ENCODE results near the gene CD300H. TPM values are rescaled to one million over a fixed set of nuclear protein-coding genes. Genes with fewer than 3 reads are reported as not detected.

CD300H gene
- total and polyA plus RNA-seq, 11 donors, result 0.30 to 1.5 (median 0.69) TPM; not detected in 7

DNA sequence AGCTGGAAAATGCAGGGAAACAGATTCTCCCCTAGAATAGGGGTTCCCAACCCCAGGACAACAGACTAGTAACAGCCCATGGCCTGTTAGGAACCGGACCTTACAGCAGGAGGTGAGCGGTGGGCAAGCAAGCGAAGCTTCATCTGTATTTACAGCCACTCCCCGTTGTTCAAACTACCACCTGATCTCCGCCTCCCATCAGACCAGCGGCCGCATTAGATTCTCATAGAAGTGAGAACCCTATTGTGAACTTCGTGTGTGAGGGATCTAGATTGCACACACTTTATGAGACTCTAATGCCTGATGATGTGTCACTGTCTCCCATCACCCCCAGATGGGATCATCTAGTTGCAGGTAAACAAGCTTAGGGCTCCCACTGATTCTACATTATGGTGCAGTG lies 39.6 kb downstream of the CD300H start:
- DNase-seq (no peak), ATAC-seq (no peak)
- WGBS, 4 donors, result 81 to 89% (median 88%) methylated on average over 7 to 8 of the region's 8 CpGs
- Histone ChIP-seq H3K27ac (peak overlapping the region in 1 of 12 donors; percentile 71), H3K27me3 (peaks cover 0 to 7% (median 0%) of the 10 kb centered on the region in 9 donors), H3K36me3 (no peaks in the 10 kb centered on the region), H3K9me3 (peaks cover 0 to 7% (median 0%) of the 10 kb centered on the region in 12 donors), H3K4me3 (no peak overlapping the region), H3K4me1 (peaks cover 0 to 32% (median 0%) of the 10 kb centered on the region in 12 donors)
- TF ChIP-seq, protein P1, sequence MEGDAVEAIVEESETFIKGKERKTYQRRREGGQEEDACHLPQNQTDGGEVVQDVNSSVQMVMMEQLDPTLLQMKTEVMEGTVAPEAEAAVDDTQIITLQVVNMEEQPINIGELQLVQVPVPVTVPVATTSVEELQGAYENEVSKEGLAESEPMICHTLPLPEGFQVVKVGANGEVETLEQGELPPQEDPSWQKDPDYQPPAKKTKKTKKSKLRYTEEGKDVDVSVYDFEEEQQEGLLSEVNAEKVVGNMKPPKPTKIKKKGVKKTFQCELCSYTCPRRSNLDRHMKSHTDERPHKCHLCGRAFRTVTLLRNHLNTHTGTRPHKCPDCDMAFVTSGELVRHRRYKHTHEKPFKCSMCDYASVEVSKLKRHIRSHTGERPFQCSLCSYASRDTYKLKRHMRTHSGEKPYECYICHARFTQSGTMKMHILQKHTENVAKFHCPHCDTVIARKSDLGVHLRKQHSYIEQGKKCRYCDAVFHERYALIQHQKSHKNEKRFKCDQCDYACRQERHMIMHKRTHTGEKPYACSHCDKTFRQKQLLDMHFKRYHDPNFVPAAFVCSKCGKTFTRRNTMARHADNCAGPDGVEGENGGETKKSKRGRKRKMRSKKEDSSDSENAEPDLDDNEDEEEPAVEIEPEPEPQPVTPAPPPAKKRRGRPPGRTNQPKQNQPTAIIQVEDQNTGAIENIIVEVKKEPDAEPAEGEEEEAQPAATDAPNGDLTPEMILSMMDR (IDR thresholded peaks at IDR 0.05), result no peak
- TF ChIP-seq POLR2A (IDR thresholded peaks at IDR 0.05), result no peak
- intact Hi-C loops (cut with DNase I), result no loop called here

DNA sequence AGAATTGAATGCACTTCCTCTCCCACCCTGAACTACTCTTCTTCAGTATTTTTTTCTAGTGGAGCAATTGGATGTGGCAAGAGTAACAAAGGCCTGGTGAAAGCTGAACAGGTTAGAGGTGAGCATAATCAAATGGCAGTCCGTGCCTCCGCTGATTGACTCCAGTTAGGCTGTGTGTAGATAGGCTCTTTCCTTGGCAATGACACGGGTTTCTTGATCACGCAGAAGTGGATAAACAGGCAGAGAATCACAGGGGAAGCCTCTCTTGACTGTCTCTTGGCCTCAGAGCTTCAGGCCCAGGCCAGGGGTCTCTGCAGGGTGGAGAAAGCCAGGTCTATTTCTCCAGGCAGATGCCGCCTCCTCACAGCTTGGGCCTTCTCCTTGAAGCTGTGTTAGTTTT lies 40.2 kb downstream of the CD300H start:
- TF ChIP-seq, protein P1 (IDR thresholded peaks at IDR 0.05), result no peak
- no peak for TF ChIP-seq POLR2A (IDR thresholded peaks at IDR 0.05)
- 82 to 88% (median 86%) methylated on average over 5 of the region's 5 CpGs for WGBS, 4 donors
- no peaks in the 10 kb centered on the region for H3K36me3 ChIP-seq
- H3K27ac ChIP-seq, result peak overlapping the region in 1 of 12 donors; percentile 71
- H3K4me3 ChIP-seq, result no peak overlapping the region
- peaks cover 0 to 7% (median 0%) of the 10 kb centered on the region in 12 donors for H3K9me3 ChIP-seq
- DNase-seq, result peak in 1 of 5 donors; percentile 1
- peaks cover 0 to 38% (median 0%) of the 10 kb centered on the region in 12 donors for H3K4me1 ChIP-seq
- ATAC-seq, result no peak
- intact Hi-C loops (cut with DNase I), result no loop called here
- peaks cover 0 to 6% (median 0%) of the 10 kb centered on the region in 9 donors for H3K27me3 ChIP-seq

DNA sequence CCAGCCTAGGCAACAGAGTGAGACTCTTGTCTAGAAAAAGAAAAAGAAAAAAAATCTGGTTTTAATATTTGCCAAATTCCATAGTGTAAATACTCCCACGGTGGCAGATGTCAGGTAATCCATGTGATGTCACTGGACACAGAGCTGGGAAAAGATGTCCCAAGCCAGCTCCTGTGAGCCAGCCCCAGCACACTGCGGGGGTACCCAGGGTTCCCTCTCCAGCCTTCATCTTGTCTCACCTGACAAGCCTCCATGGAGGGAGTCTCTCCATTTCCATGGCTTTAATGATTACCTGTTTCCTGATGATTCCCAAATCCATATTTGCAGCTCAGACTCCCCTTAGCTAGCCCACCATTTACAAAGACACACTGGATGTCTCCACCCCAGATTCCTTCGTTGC lies 40.6 kb downstream of the CD300H start:
- Histone ChIP-seq H3K4me1 (peaks cover 0 to 40% (median 0%) of the 10 kb centered on the region in 12 donors), H3K4me3 (no peak overlapping the region), H3K27me3 (peaks cover 0 to 2% (median 0%) of the 10 kb centered on the region in 9 donors), H3K27ac (no peak overlapping the region), H3K9me3 (peaks cover 0 to 7% (median 0%) of the 10 kb centered on the region in 12 donors), H3K36me3 (no peaks in the 10 kb centered on the region)
- WGBS, 4 donors, result 58 to 69% (median 65%) methylated on average over 3 of the region's 3 CpGs
- DNase-seq (no peak), ATAC-seq (no peak)
- intact Hi-C loops (cut with DNase I), result no loop called here
- TF ChIP-seq POLR2A (IDR thresholded peaks at IDR 0.05), result no peak
- TF ChIP-seq, protein P1 (IDR thresholded peaks at IDR 0.05), result no peak

DNA sequence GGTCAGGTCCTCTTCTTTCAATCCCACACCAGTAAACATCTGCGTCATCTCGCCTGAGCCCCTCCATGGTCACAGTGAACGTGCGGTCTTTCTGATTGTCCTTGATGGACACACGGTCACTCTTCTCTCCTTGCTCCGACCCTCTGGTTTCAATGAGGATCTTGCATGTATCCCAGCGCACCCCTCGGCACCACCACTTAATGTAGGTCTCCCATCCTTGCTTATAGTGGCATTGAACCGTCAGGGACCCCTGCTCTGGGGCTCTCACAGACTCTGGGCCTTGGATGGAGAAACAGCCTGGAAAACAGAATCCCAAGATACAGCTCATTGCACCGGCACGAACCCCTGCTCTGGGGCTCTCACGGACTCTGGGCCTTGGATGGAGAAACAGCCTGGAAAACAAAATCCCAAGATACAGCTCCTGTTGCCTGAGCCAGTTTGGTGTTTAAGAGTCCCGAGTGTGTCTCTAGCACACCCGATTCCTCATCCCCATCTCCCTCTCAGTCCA lies 41.5 kb downstream of the CD300H start:
- DNase-seq (no peak), ATAC-seq (no peak)
- TF ChIP-seq POLR2A (IDR thresholded peaks at IDR 0.05), result no peak
- TF ChIP-seq, protein P1 (IDR thresholded peaks at IDR 0.05), result no peak
- WGBS, 4 donors, result 84 to 90% (median 86%) methylated on average over 14 of the region's 14 CpGs
- Histone ChIP-seq H3K36me3 (no peaks in the 10 kb centered on the region), H3K27ac (no peak overlapping the region), H3K4me3 (no peak overlapping the region), H3K27me3 (no peaks in the 10 kb centered on the region), H3K4me1 (peaks cover 0 to 42% (median 0%) of the 10 kb centered on the region in 12 donors), H3K9me3 (peaks cover 0 to 7% (median 0%) of the 10 kb centered on the region in 12 donors)
- intact Hi-C loops (cut with DNase I), result no loop called here
